DMS53 treated with DMSO at 0.1 percent for 48 hours (cell line): Measurements from ENCODE around the gene SRRM3.
A peak's percentile ranks its signal among the peaks of the same experiment; 100 is the strongest.
"Not testable (repeated sequence)": the region's sequence is repeated elsewhere in the genome, so short reads cannot be mapped to it uniquely, and the experiment has no call there.

Experiments
- DNase-seq: peaks from one replicate; lab custom pipeline; 2025; ENCODE audit not compliant: unreplicated experiment; lab: John Stamatoyannopoulos, UW

SRRM3 gene

GRCh38 chr7:76226878-76227423 is 25.3 kb downstream of the SRRM3 start:
- not testable (repeated sequence) for DNase-seq

- no peak for DNase-seq
Observed at GRCh38 chr7:76230214-76230613, 28.5 kb downstream of the SRRM3 start.

DNA sequence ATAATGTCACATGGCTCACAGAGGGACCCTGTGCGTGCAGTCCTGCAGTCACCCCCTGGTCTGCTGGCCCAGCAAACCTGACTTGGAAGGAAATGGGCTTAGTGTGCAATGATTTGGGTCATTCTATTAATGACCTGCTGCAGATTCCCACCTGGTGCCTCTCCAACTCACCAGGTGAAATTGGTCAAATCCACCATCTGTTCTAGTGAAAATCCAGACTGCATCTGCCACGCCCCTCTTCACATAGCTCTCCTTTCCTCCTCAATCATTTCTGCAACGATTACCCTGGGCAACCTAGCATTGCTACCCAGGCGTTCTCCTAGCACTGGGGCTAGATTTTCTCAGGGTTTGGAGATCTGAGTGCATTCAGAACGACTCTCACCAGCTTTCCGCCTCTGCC is 29.4 kb downstream of the SRRM3 start:
- DNase-seq: no peak

- no peak for DNase-seq
Observed at GRCh38 chr7:76231583-76231982, 29.9 kb downstream of the SRRM3 start.

DNA sequence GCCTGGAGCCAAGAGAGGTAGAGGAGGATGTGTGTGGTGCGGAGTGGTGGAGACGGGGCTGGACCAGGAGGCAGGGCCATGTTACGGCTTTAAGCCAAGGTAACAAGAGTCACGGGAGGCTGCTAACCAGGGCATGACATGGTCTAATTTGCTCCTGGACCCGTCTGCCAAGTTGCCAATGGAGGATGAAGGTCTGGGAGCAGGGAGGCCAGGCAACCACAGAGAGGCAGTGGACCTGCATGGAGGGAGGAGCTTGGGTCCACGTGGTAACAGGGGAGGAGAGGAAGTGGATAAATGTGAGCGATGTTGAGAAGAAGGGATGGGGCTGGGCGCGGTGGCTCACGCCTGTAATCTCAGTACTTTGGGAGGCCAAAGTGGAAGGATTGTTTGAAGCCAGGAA is 31.0 kb downstream of the SRRM3 start:
- no peak for DNase-seq

GRCh38 chr7:76233538-76234281 is 32.0 kb downstream of the SRRM3 start:
- no peak for DNase-seq

GRCh38 chr7:76234282-76234584 is 32.5 kb downstream of the SRRM3 start:
- no peak for DNase-seq

DNA sequence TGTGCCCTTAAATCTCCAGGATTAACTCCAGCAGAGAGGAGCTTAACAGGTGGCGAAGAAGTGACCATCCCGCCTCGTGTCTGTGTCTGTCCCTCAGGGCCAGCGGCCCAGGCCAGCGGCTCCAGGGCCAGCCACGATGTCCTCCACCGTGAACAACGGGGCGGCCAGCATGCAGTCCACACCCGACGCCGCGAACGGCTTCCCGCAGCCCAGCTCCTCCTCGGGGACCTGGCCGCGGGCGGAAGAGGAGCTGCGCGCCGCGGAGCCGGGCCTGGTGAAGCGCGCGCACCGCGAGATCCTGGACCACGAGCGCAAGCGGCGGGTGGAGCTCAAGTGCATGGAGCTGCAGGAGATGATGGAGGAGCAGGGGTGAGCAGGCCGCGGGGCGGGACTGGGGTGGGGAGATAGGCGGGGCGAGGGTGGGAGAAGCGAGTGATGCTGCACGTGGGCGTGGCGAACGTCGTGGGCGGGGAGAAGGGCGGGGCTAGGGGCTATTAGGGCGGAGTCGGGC is 33.3 kb downstream of the SRRM3 start:
- peak; percentile 93 for DNase-seq

DNA sequence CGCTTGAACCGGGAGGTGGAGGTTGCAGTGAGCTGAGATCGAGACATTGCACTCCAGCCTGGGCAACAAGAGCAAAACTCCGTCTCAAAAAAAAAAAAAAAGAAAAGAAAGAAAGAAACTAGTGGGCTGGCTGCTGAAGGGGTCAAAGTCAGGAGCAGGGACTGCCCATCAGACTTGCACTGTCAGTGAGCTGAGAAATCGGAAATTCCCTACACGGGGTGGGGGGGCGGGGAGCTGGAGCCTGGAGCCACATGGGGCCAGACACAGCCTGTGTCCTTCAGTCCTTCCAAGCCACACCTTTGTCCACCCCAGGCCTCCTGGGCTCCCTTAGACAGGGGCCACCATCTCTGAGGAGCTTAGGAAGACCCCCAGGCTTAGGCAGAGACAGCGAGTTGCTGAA is 34.5 kb downstream of the SRRM3 start:
- DNase-seq: no peak

DNA sequence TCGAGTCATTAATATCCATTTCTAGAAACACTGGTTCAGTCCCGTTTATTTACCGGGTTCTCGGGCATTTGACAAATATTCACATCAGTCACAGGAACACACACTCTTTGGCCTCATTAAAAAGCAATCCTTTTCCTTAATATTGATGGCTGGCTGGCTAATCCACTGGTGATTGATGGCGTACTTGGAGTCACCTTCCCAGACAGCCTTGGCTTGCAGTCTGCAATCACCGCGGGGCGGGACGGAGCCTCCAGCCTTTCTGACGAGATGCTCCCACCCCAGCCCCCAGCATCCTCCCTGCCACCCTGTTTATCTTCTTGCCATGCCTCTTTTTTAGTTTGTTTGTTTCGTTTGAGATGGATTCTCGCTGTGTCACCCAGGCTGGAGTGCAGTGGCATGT is 36.6 kb downstream of the SRRM3 start:
- no peak for DNase-seq

GRCh38 chr7:76241141-76241540 is 39.4 kb downstream of the SRRM3 start:
- no peak for DNase-seq

- DNase-seq: not testable (repeated sequence)
Observed at GRCh38 chr7:76242517-76243063, 40.9 kb downstream of the SRRM3 start.

GRCh38 chr7:76244781-76245391 is 43.2 kb downstream of the SRRM3 start:
- no peak for DNase-seq

DNA sequence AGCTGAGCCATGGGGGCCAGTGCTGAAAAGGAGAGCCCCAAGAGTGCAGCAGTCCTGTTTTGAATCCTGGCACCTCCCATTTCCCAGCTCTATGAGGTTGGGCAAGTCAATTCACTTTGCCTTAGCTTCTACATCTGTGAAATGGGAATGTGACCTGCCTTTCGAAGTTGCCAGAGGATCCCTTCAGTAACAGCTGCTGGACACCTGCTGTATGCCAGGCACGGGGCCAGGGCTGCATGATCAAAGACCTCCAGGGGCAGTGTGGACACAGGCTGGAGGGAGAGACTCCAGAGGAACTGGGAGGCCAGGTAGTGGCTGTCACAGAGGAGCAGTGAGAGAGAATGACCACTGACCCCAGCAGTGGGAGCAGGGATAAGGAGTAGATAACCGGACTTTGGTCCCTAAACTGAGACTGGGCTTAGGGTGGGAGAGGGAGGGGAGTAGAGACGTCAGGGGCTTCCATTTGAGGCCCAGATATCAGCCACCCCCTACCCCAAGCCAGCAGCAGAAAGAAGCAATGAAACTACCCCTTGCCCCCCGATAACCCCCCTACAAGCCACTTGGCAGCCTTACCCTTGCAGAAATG is 45.2 kb downstream of the SRRM3 start:
- DNase-seq: no peak

DNA sequence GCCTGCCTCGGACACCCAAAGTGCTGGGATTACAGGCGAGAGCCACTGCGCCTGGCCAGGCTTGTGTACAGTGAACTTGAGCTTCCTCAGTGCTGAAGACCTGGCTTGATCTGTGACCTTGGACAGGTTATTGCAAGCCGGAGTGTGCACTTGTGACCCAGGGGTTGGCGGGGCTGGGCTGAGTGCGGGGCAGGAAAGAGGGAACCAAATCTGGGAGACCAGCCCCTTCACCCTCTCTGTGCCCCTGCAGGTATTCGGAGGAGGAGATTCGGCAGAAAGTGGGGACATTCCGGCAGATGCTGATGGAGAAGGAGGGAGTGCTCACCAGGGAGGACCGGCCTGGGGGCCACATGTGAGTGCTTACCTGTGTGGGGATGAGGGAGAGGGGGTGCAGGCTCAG is 46.2 kb downstream of the SRRM3 start:
- DNase-seq: no peak

- DNase-seq: no peak
Observed at GRCh38 chr7:76252021-76252420, 50.3 kb downstream of the SRRM3 start.

DNA sequence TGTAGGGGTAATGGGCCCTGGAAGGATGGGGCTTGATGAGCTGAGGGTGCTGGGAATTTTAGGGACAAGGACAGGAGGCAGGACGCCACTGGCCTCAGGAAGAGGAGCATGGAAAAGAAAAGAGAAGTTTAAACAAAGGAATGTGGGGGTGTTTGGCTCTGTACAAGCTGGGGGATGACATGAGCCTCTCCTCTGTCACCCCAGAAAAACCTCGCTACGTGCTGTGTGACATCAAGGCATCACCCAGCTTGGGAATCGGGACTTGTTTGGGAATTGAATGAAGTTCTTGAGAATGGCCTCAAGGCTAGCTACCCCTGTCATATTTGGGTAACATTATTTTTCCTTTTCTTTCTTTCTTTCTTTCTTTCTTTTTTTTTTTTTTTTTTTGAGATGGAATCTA is 53.1 kb downstream of the SRRM3 start:
- no peak for DNase-seq

GRCh38 chr7:76257973-76258372 is 56.3 kb downstream of the SRRM3 start:
- DNase-seq: no peak

- DNase-seq: peak; percentile 44
Observed at GRCh38 chr7:76259124-76260093, 57.7 kb downstream of the SRRM3 start.

DNA sequence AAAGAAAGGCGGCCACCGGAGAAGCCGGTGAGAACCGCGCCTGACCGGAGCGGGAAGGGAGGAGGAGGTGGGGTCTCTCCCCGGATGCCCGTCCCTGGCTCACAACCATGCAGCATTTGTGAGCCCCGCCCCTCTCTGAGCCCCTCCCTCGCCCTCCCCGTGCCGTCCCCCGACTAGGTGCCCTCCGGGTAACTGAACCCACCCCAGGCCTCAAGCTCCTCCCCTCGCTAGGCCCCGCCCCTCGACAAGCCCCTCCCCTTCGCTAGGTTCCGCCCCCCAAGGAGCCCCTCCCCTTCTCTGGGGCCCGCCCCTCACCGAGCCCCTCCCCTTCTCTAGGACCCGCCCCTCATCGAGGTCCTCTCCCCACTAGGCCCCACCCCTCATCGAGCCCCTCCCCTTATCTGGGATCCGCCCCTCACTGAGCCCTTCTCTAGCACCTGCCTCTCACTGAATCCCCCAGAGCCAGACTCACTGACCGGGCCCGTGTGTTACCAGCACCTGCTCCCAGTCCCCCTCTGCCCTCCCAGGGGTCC is 58.5 kb downstream of the SRRM3 start:
- DNase-seq: peak; percentile 59
